Measurements from ENCODE around the gene MAGEF1.

MAGEF1 gene

DNA sequence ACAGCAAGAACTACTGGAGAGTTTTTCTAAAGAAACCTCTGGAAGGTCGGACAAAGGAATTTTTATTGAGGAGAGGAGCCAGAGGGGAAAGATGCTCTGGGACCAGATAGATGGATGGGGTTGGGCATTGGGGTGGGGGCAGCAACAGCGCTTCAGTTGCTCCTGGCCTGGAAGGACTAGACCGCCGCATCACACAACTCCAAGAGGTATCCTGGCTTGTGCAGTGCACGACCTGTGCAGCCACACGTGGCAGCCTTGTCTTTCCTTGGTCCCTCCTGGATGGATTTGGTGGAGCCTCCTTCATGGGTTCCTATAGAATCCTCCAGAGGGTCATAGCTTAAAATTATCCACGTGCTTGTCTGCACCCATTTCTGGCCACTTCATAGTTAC, 23.0 kb downstream of the MAGEF1 start:
- no peak for TF ChIP-seq CTCF (IDR thresholded peaks at IDR 0.05; ENCODE audit: extremely low read depth, insufficient read depth, missing control alignments)
- DNase-seq (ENCODE audit: low spot score): no peak
- in situ Hi-C loops (cut with MboI; ENCODE audit: low pct_unique_long_range_greater_than_20kb, low sequenced_read_pairs, unreplicated experiment): no loop called here

DNA sequence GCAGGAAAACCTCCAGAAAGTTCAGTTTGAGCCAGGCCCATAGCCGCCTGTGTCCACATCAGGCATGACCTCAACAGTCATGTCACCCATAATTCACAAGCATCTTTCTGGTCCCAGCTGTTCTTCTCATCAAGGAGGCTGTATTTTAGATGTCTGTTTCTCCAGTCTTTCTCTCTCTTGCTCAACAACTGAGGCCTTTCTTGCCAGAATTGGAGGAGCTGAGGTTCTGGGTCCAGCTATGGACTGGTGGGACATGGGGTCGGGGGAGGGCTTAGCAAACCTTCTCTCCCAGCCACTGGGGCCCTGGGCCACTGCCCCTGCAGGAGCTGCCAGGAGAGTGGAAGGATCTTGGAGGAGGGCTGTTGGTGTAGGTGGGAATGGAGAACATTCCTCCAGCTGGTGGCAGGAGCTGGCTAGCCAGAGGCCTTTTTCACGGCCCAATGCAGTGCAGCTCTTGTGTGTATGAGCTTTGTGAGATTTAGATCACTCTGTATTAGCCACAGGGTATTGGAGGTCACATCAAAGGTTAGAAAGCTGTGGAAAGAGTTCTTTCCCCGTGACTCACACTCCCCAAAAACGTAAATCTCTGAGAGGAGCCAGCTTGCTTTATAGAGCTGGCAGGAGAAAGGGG, 23.5 kb downstream of the MAGEF1 start:
- no peak for DNase-seq (ENCODE audit: low spot score)
- TF ChIP-seq CTCF (IDR thresholded peaks at IDR 0.05; ENCODE audit: extremely low read depth, insufficient read depth, missing control alignments): no peak
- in situ Hi-C loops (cut with MboI; ENCODE audit: low pct_unique_long_range_greater_than_20kb, low sequenced_read_pairs, unreplicated experiment): no loop called here

- no peak for TF ChIP-seq CTCF (IDR thresholded peaks at IDR 0.05; ENCODE audit: extremely low read depth, insufficient read depth, missing control alignments)
- DNase-seq (ENCODE audit: low spot score): no peak
- in situ Hi-C loops (cut with MboI; ENCODE audit: low pct_unique_long_range_greater_than_20kb, low sequenced_read_pairs, unreplicated experiment): no loop called here
Measured at GRCh38 chr3:184687363-184688015, 24.4 kb downstream of the MAGEF1 start.

DNA sequence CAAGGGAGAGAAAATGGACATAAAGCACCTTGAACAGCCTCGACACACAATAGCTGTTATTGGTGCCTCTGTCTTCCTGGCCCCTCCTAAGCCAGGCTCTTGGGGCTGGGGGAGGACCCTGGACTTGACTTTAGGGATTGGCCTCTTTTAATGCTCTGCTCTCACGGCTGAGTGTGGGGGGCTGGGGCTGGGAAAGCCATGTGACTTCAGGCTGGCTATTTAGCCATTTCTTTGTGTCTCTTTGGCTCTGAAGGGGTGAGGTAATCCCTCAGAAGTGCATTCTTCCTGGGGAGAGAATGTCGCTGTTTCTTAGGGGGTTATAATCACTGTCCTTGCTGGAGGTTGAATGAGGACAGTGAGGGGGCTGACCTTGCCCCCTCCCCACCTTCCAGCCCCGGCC, 26.2 kb downstream of the MAGEF1 start:
- in situ Hi-C loops (cut with MboI; ENCODE audit: low pct_unique_long_range_greater_than_20kb, low sequenced_read_pairs, unreplicated experiment): no loop called here
- no peak for DNase-seq (ENCODE audit: low spot score)
- TF ChIP-seq CTCF (IDR thresholded peaks at IDR 0.05; ENCODE audit: extremely low read depth, insufficient read depth, missing control alignments): no peak

DNA sequence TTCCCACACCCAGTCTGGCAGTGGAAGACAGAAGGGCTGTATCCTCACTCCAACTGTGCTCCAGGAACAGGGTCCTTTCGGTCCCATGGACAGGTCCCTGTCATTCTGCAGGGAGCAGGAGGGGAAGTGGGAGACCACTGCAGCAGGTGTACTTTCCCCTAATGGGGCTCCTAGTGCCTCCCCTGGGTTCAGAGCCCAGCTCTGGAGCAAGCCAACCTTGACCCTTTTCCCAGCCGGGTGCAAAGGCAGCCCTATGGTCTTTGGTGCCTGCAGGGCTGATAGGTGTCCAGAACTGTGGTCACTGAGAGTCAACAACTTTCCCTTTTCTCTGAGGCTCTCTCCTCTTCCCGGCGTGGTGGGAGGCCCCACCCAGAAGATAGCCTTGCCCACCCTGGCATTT, 26.8 kb downstream of the MAGEF1 start:
- in situ Hi-C loops (cut with MboI; ENCODE audit: low pct_unique_long_range_greater_than_20kb, low sequenced_read_pairs, unreplicated experiment): no loop called here
- DNase-seq (ENCODE audit: low spot score): no peak
- no peak for TF ChIP-seq CTCF (IDR thresholded peaks at IDR 0.05; ENCODE audit: extremely low read depth, insufficient read depth, missing control alignments)

- no peak for TF ChIP-seq CTCF (IDR thresholded peaks at IDR 0.05; ENCODE audit: extremely low read depth, insufficient read depth, missing control alignments)
- no peak for DNase-seq (ENCODE audit: low spot score)
- in situ Hi-C loops (cut with MboI; ENCODE audit: low pct_unique_long_range_greater_than_20kb, low sequenced_read_pairs, unreplicated experiment): no loop called here
Measured at GRCh38 chr3:184683900-184684560, 27.8 kb downstream of the MAGEF1 start.

Data from GM13977 (cell line).